WTC11 (cell line): ENCODE measurements around the gene RALY.

Experiments
- ATF1 ChIP-seq: sonication (generic); formaldehyde crosslinking; IDR thresholded peaks from 2 replicates; pipeline ENCODE4 v1.8.1; 2023; ENCODE audit warnings: mild to moderate bottlenecking, moderate library complexity, missing genetic modification reagents
- CDX4 ChIP-seq: fragments of 250-450 bp; sonication (Bioruptor Pico); IDR thresholded peaks from 2 replicates; pipeline ENCODE4 v1.9.0; 2021; ENCODE audit warnings: moderate library complexity, mild to moderate bottlenecking, inconsistent platforms, borderline replicate concordance
- CTCF ChIP-seq: fragments of 200-600 bp; IDR thresholded peaks from 2 replicates; pipeline ENCODE4 v1.8.0; 2022; ENCODE audit warnings: antibody characterized with exemption
- MAX ChIP-seq: sonication (generic); formaldehyde crosslinking; IDR thresholded peaks from 2 replicates; pipeline ENCODE4 v1.8.0; 2022; ENCODE audit warnings: mild to moderate bottlenecking, missing genetic modification reagents
- MLX ChIP-seq: sonication (generic); formaldehyde crosslinking; IDR thresholded peaks from 2 replicates; pipeline ENCODE4 v1.8.1; 2023; ENCODE audit warnings: mild to moderate bottlenecking, missing genetic modification reagents, moderate library complexity
- SP1 ChIP-seq: sonication (generic); formaldehyde crosslinking; conservative IDR thresholded peaks from 2 replicates; pipeline ENCODE4 v1.8.1; 2022; ENCODE audit warnings: missing genetic modification reagents
- TEAD4 ChIP-seq: sonication (generic); formaldehyde crosslinking; IDR thresholded peaks from 2 replicates; pipeline ENCODE4 v1.8.0; 2022; ENCODE audit warnings: mild to moderate bottlenecking, missing genetic modification reagents
- ZNF317 ChIP-seq: sonication (generic); formaldehyde crosslinking; IDR thresholded peaks from 2 replicates; pipeline ENCODE4 v1.8.1; 2023; ENCODE audit warnings: low read depth, mild to moderate bottlenecking, moderate library complexity, missing genetic modification reagents, borderline replicate concordance

- TF ChIP-seq CTCF (no peak), ZNF317 (no peak), ATF1 (CRISPR knock-in tag) (no peak), CDX4 (no peak), SP1 (CRISPR knock-in tag) (no peak), TEAD4 (CRISPR knock-in tag) (no peak), MLX (CRISPR knock-in tag) (no peak), MAX (no peak)
Observed at GRCh38 chr20:33981347-33981746, 12.4 kb upstream of the RALY start.
